Neural cell (in vitro differentiated cells): Measurements from ENCODE around the gene PRDM11. TPM values are rescaled to one million over a fixed set of nuclear protein-coding genes. Genes with fewer than 3 reads are reported as not detected.

Source experiments
- H2AFZ ChIP-seq: fragments of 200-600, 300-800 bp; sonication (generic), shearing (Covaris generic); 2 replicates; pipeline ENCODE4 v1.6.0; 2014; ENCODE audit warnings: low read depth, mild to moderate bottlenecking, antibody characterized with exemption, low read length, moderate library complexity
- H3F3A ChIP-seq: fragments of 200-600 bp; shearing (Covaris generic); 2 replicates; pipeline ENCODE4 v1.6.1; 2016; ENCODE audit warnings: mild to moderate bottlenecking, moderate library complexity, mixed read lengths, antibody characterized with exemption, low read length; ENCODE audit not compliant: insufficient read depth, poor library complexity, severe bottlenecking
- H3K27ac ChIP-seq: fragments of 200-600, 300-800 bp; sonication (generic), shearing (Covaris generic); 2 replicates; pipeline ENCODE4 v1.5.1; 2014; ENCODE audit warnings: mild to moderate bottlenecking, low read length, moderate library complexity
- H3K27me3 ChIP-seq: fragments of 300-800, 200-600 bp; sonication (generic), shearing (Covaris generic); 2 replicates; pipeline ENCODE4 v1.6.0; 2014; ENCODE audit warnings: mild to moderate bottlenecking, low read depth, low read length, moderate library complexity; ENCODE audit not compliant: insufficient read depth
- H3K36me3 ChIP-seq: fragments of 300-800, 200-600 bp; sonication (generic), shearing (Covaris generic); 2 replicates; pipeline ENCODE4 v1.5.1; 2014; ENCODE audit warnings: mild to moderate bottlenecking, antibody characterized with exemption, low read length, moderate library complexity; ENCODE audit not compliant: insufficient read depth
- H3K4me2 ChIP-seq: fragments of 300-800, 200-600 bp; sonication (generic), shearing (Covaris generic); 2 replicates; pipeline ENCODE4 v1.6.0; 2014; ENCODE audit warnings: mild to moderate bottlenecking, low read length
- H3K4me3 ChIP-seq: fragments of 300-800, 200-600 bp; sonication (generic), shearing (Covaris generic); 2 replicates; pipeline ENCODE4 v1.5.1; 2014; ENCODE audit warnings: mild to moderate bottlenecking, low read length, moderate library complexity
- H3K79me2 ChIP-seq: fragments of 200-600 bp; shearing (Covaris generic); replicated peaks from 2 replicates; pipeline ENCODE4 v1.6.0; 2014; ENCODE audit warnings: mild to moderate bottlenecking, low read length, moderate library complexity; ENCODE audit not compliant: insufficient read depth
- H3K9ac ChIP-seq: fragments of 300-800, 200-600 bp; sonication (generic), shearing (Covaris generic); 2 replicates; pipeline ENCODE4 v1.6.1; 2016; ENCODE audit warnings: mild to moderate bottlenecking, low read length, mixed read lengths
- H3K9me2 ChIP-seq: fragments of 200-600 bp; shearing (Covaris generic); 2 replicates; pipeline ENCODE4 v1.6.1; 2016; ENCODE audit warnings: mild to moderate bottlenecking, low read length, mixed read lengths; ENCODE audit not compliant: insufficient read depth
- H3K9me3 ChIP-seq: fragments of 200-600, 300-800 bp; sonication (generic), shearing (Covaris generic); 2 replicates; pipeline ENCODE4 v1.6.1; 2016; ENCODE audit warnings: mild to moderate bottlenecking, mixed run types, low read length, moderate library complexity, mixed read lengths
- H4K20me1 ChIP-seq: fragments of 200-600 bp; shearing (Covaris generic); 2 replicates; pipeline ENCODE4 v1.6.1; 2016; ENCODE audit warnings: mild to moderate bottlenecking, mixed run types; ENCODE audit not compliant: insufficient read depth
- EP300 ChIP-seq: fragments of 450-650 bp; conservative IDR thresholded peaks from 2 replicates; pipeline ENCODE4 v1.6.1; 2014; ENCODE audit warnings: antibody characterized with exemption, mild to moderate bottlenecking, moderate library complexity; ENCODE audit not compliant: poor library complexity, severe bottlenecking
- EZH2 ChIP-seq: fragments of 200-600, 300-800 bp; shearing (Covaris generic), sonication (generic); IDR thresholded peaks from 2 replicates; pipeline ENCODE4 v1.6.1; 2014; ENCODE audit warnings: antibody characterized with exemption, low read length, borderline replicate concordance, mild to moderate bottlenecking; ENCODE audit not compliant: insufficient read depth, poor library complexity, severe bottlenecking
- MXI1 ChIP-seq: fragments of 450-650 bp; conservative IDR thresholded peaks from 2 replicates; pipeline ENCODE4 v1.6.1; 2014; ENCODE audit warnings: antibody characterized with exemption, mild to moderate bottlenecking; ENCODE audit not compliant: poor library complexity, severe bottlenecking
- POLR2AphosphoS5 ChIP-seq: IDR thresholded peaks from 2 replicates; pipeline ENCODE4 v1.6.1; 2012
- RAD21 ChIP-seq: fragments of 450-650 bp; conservative IDR thresholded peaks from 2 replicates; pipeline ENCODE4 v1.6.1; 2014; ENCODE audit warnings: antibody characterized with exemption, mild to moderate bottlenecking, moderate library complexity
- SMC3 ChIP-seq: fragments of 450-650 bp; conservative IDR thresholded peaks from 2 replicates; pipeline ENCODE4 v1.6.1; 2014; ENCODE audit warnings: antibody characterized with exemption, mild to moderate bottlenecking, moderate library complexity; ENCODE audit not compliant: poor library complexity
- TAF1 ChIP-seq: IDR thresholded peaks from 2 replicates; pipeline ENCODE4 v1.6.1; 2012; ENCODE audit warnings: low read depth
- polyA plus RNA-seq: library from polyadenylated mRNA; depleted of rRNA; stranded (reverse); fragments of >200 nt; gene quantifications from 2 replicates; pipeline ENCODE4 v1.2.3, GENCODE V29; 2014
- TF ChIP-seq, protein P1 (sequence below): fragments of 450-650 bp; IDR thresholded peaks from 2 replicates; pipeline ENCODE4 v1.5.1; 2014; ENCODE audit warnings: antibody characterized with exemption, mild to moderate bottlenecking, moderate library complexity; ENCODE audit not compliant: poor library complexity, severe bottlenecking
- TF ChIP-seq, protein P2 (sequence below): IDR thresholded peaks from 2 replicates; pipeline ENCODE4 v1.6.1; 2012; ENCODE audit warnings: borderline replicate concordance

The PRDM11 gene
- polyA plus RNA-seq, 1 donor from 2014 or later = 2.0 TPM

DNA sequence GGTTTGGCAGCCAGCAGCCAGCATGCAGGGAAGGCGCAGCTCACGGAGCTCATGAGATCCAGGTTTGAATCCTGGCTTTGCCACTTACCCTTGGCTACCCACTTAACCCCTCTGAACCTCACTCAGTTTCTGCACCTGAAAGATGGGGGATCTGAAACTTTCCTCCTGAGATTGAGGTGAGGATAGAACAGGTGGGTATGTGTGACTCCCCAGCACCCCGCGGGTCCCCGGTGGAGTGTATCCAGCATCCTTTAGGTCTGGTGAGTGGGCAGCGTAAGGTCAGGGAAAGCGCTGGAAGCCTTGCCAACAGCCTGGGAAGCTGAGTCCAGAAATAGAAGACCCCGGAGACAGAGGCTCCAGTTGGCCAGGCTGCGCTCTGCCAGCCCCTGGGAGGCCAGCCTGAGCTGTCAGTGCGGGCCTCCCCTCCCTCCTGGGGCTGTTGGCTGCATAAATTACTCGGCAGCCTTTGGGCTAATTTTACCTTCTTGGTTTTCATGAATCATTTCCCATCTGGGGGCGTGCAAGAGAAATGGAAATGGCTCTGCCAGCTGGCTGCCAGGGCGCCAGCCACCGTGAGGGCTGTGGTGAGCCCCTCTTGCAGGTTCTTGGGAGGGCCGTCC lies 17.6 kb downstream of the PRDM11 start:
- Histone ChIP-seq H3K36me3 (no peaks in the 10 kb centered on the region), H3F3A (no peaks in the 10 kb centered on the region), H3K4me3 (no peak overlapping the region), H3K27me3 (no peaks in the 10 kb centered on the region), H4K20me1 (no peaks in the 10 kb centered on the region), H3K4me2 (no peak overlapping the region), H3K27ac (no peak overlapping the region), H3K9me2 (no peaks in the 10 kb centered on the region), H3K9me3 (no peaks in the 10 kb centered on the region), H2AFZ (no peak overlapping the region), H3K9ac (no peak overlapping the region), H3K79me2 (no peaks in the 10 kb centered on the region)
- TF ChIP-seq TAF1 (no peak), MXI1 (no peak), POLR2AphosphoS5 (no peak), EP300 (no peak), SMC3 (no peak), RAD21 (no peak), EZH2 (no peak)
- TF ChIP-seq, protein P1, sequence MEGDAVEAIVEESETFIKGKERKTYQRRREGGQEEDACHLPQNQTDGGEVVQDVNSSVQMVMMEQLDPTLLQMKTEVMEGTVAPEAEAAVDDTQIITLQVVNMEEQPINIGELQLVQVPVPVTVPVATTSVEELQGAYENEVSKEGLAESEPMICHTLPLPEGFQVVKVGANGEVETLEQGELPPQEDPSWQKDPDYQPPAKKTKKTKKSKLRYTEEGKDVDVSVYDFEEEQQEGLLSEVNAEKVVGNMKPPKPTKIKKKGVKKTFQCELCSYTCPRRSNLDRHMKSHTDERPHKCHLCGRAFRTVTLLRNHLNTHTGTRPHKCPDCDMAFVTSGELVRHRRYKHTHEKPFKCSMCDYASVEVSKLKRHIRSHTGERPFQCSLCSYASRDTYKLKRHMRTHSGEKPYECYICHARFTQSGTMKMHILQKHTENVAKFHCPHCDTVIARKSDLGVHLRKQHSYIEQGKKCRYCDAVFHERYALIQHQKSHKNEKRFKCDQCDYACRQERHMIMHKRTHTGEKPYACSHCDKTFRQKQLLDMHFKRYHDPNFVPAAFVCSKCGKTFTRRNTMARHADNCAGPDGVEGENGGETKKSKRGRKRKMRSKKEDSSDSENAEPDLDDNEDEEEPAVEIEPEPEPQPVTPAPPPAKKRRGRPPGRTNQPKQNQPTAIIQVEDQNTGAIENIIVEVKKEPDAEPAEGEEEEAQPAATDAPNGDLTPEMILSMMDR = no peak
- TF ChIP-seq, protein P2, sequence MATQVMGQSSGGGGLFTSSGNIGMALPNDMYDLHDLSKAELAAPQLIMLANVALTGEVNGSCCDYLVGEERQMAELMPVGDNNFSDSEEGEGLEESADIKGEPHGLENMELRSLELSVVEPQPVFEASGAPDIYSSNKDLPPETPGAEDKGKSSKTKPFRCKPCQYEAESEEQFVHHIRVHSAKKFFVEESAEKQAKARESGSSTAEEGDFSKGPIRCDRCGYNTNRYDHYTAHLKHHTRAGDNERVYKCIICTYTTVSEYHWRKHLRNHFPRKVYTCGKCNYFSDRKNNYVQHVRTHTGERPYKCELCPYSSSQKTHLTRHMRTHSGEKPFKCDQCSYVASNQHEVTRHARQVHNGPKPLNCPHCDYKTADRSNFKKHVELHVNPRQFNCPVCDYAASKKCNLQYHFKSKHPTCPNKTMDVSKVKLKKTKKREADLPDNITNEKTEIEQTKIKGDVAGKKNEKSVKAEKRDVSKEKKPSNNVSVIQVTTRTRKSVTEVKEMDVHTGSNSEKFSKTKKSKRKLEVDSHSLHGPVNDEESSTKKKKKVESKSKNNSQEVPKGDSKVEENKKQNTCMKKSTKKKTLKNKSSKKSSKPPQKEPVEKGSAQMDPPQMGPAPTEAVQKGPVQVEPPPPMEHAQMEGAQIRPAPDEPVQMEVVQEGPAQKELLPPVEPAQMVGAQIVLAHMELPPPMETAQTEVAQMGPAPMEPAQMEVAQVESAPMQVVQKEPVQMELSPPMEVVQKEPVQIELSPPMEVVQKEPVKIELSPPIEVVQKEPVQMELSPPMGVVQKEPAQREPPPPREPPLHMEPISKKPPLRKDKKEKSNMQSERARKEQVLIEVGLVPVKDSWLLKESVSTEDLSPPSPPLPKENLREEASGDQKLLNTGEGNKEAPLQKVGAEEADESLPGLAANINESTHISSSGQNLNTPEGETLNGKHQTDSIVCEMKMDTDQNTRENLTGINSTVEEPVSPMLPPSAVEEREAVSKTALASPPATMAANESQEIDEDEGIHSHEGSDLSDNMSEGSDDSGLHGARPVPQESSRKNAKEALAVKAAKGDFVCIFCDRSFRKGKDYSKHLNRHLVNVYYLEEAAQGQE = no peak

DNA sequence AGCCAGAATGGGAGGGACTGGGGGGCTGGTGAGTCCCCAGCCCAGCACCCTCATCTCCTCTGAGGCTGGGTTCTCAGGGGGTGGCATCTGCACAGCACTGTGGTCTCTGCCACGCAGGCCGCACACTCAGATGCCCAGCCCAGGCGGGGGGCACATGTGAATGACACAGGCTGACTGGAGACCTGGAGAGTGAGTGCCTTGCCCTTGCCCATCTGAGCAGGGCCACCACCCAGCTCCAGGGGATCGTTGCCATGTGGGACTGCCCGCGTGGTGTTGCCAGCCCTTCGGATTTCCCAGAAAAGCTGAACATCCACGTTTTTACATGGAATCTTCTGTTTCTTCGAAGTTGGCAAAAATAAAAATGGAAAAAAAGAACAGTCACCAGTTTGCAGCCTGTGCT lies 18.9 kb downstream of the PRDM11 start:
- no peaks in the 10 kb centered on the region for H3K79me2 ChIP-seq
- H3K4me3 ChIP-seq = no peak overlapping the region
- no peak overlapping the region for H3K9ac ChIP-seq
- H2AFZ ChIP-seq = no peak overlapping the region
- TF ChIP-seq MXI1 (no peak), RAD21 (no peak), SMC3 (no peak), EZH2 (no peak), POLR2AphosphoS5 (no peak), EP300 (no peak)
- TF ChIP-seq, protein P2 = no peak
- TF ChIP-seq, protein P1 = no peak
- H3K4me2 ChIP-seq = no peak overlapping the region
- no peaks in the 10 kb centered on the region for H3F3A ChIP-seq
- no peaks in the 10 kb centered on the region for H3K9me3 ChIP-seq
- H3K27me3 ChIP-seq = no peaks in the 10 kb centered on the region
- H3K9me2 ChIP-seq = no peaks in the 10 kb centered on the region
- H3K27ac ChIP-seq = no peak overlapping the region
- H4K20me1 ChIP-seq = no peaks in the 10 kb centered on the region
- no peaks in the 10 kb centered on the region for H3K36me3 ChIP-seq
